Measurements from ENCODE around the gene LIN9. TPM values are rescaled to one million over a fixed set of nuclear protein-coding genes. Genes with fewer than 3 reads are reported as not detected.

Gene LIN9
- total and polyA plus RNA-seq, 2 of the 8 experiments (the other 6 are each of a cell fraction or from before 2014, with no cell fraction given) = 5.6 to 12.6 TPM

- Histone ChIP-seq H4K20me1 (replicated peaks in 1 of 2; ENCODE audit: control insufficient read depth in 1 of 2, insufficient read depth in 2 of 2, low read length in 2 of 2) (no peaks in the 10 kb centered on the region), H3K4me1 (replicated peaks in 1 of 4; ENCODE audit: control insufficient read depth in 3 of 4, insufficient read depth in 4 of 4, low read length in 3 of 4) (no peaks in the 10 kb centered on the region), H3K27ac (ENCODE audit: low read depth, low read length) (no peak overlapping the region), H2BK120ac (replicated peaks; ENCODE audit: low read depth, low read length) (no peak overlapping the region), H3K18ac (ENCODE audit: extremely low read depth, low read length) (no peak overlapping the region), H2BK5ac (ENCODE audit: low read depth, low read length) (no peak overlapping the region), H3K79me2 (ENCODE audit: control insufficient read depth in 1 of 2, insufficient read depth in 2 of 2, low read length in 2 of 2) (no peaks in the 10 kb centered on the region), H3K56ac (replicated peaks; ENCODE audit: insufficient read length, low read depth, low read length) (no peak overlapping the region), H3K9me3 (ENCODE audit: insufficient read depth in 2 of 2, low read depth in 1 of 2, low read length in 1 of 2) (no peaks in the 10 kb centered on the region), H3K4me3 (ENCODE audit: extremely low read depth in 1 of 4, insufficient read depth in 2 of 4, low read depth in 3 of 4, low read length in 4 of 4) (no peak overlapping the region), H2BK12ac (ENCODE audit: low read depth, low read length) (no peak overlapping the region), H3K36me3 (ENCODE audit: control insufficient read depth in 2 of 4, insufficient read depth in 4 of 4, low read length in 3 of 4) (peaks cover 0 to 13% (median 0%) of the 10 kb centered on the region in 4 experiments; a peak in 2 of 8 replicates), H2BK20ac (ENCODE audit: low read length) (no peak overlapping the region), H3K27me3 (replicated peaks in 1 of 4; ENCODE audit: control insufficient read depth in 3 of 4, extremely low read depth in 1 of 4, insufficient read depth in 3 of 4, low read length in 3 of 4) (no peaks in the 10 kb centered on the region), H3K79me1 (ENCODE audit: low read depth, low read length) (no peaks in the 10 kb centered on the region), H4K5ac (ENCODE audit: insufficient read length, low read depth, low read length) (no peak overlapping the region), H2BK15ac (ENCODE audit: low read length) (no peak overlapping the region), H2AK5ac (ENCODE audit: low read depth, low read length) (no peak overlapping the region), H4K8ac (ENCODE audit: extremely low read depth, insufficient read depth, low read length) (no peak overlapping the region), H4K91ac (replicated peaks; ENCODE audit: insufficient read length, low read length) (no peak overlapping the region), H3K4me2 (ENCODE audit: insufficient read depth in 1 of 2, low read depth in 2 of 2, low read length in 2 of 2) (no peak overlapping the region), H3K23ac (ENCODE audit: insufficient read length) (no peak overlapping the region), H3K23me2 (ENCODE audit: low read depth, low read length) (no peaks in the 10 kb centered on the region), H2AFZ (ENCODE audit: low read length) (no peak overlapping the region), H3K4ac (replicated peaks; ENCODE audit: insufficient read length, low read depth, low read length) (no peak overlapping the region), H3K9ac (replicated peaks in 1 of 4; ENCODE audit: extremely low read depth in 1 of 4, low read depth in 3 of 4, low read length in 3 of 4) (no peak overlapping the region), H3K14ac (ENCODE audit: insufficient read length) (no peak overlapping the region)
- POLR2A ChIA-PET (ENCODE audit: partially characterized antibody) = interaction anchor here (1.6 kb wide), 1 partner anchor 32 kb away, joined by 6 read pairs; no protein-coding TSS in a partner anchor
- CTCF ChIA-PET (ENCODE audit: partially characterized antibody) = no interaction called here
- WGBS, 2 experiments (ENCODE audit: extremely low coverage in 1 of 2, insufficient coverage in 1 of 2, insufficient read length in 1 of 2, insufficient replicate concordance in 2 of 2, low coverage in 1 of 2, low lambda C conversion rate in 2 of 2, missing lambda C conversion rate in 1 of 2) = 91% methylated on average over 8 of the region's 8 CpGs; no CpG with 5 or more reads in 1 of the 2 experiments
- FAIRE-seq (no peak), DNase-seq (ENCODE audit: low read depth in 1 of 2, low spot score in 2 of 2) (no peak)
- TF ChIP-seq YY1 (IDR thresholded peaks at IDR 0.05; ENCODE audit: low read depth, low read length) (no peak), EP300 (IDR thresholded peaks at IDR 0.05; ENCODE audit: borderline replicate concordance in 1 of 2, low read depth in 2 of 2, low read length in 2 of 2) (no peak), CHD2 (IDR thresholded peaks at IDR 0.05; ENCODE audit: low read length) (no peak), EZH2 (IDR thresholded peaks at IDR 0.05; ENCODE audit: low read depth, low read length, severe bottlenecking) (no peak), MAX (IDR thresholded peaks at IDR 0.05) (no peak), CHD1 (IDR thresholded peaks at IDR 0.05; ENCODE audit: low read depth, low read length) (no peak), NRF1 (IDR thresholded peaks at IDR 0.05; ENCODE audit: low read depth, low read length) (no peak), GABPA (IDR thresholded peaks at IDR 0.05; ENCODE audit: borderline replicate concordance, insufficient read depth, low read length) (no peak), SIRT6 (IDR thresholded peaks at IDR 0.05; ENCODE audit: low read length) (no peak)
Measured at GRCh38 chr1:226277897-226278296, 31.1 kb downstream of the LIN9 start.

All from H1 (cell line).